Mammary epithelial cell (primary cell): ENCODE data around the gene LRGUK.

Experiments
- CTCF ChIP-seq, 2 donors: IDR thresholded peaks in 1 of 2; conservative IDR thresholded peaks in 1 of 2; 2 replicates each; pipeline ENCODE4 v1.5.1; 2011 to 2012; ENCODE audit warnings: inconsistent platforms in 2 of 2, low read length in 2 of 2, mild to moderate bottlenecking in 2 of 2, control low read depth in 1 of 2, low read depth in 1 of 2; ENCODE audit not compliant: insufficient read depth in 1 of 2; ENCODE audit errors: extremely low read depth in 1 of 2
- EZH2 ChIP-seq: IDR thresholded peaks from 2 replicates; pipeline ENCODE4 v1.6.1; 2012; ENCODE audit warnings: low read length, inconsistent platforms, borderline replicate concordance

GRCh38 chr7:134254311-134254710, 127.2 kb downstream of the LRGUK start:
- TF ChIP-seq CTCF (conservative IDR thresholded peaks at IDR 0.05 in 1 of 2, IDR thresholded peaks at IDR 0.05 in 1 of 2; ENCODE audit: extremely low read depth in 1 of 2, insufficient read depth in 1 of 2, low read depth in 1 of 2, low read length in 2 of 2), result peak; percentile 16 to 60
- TF ChIP-seq EZH2, result no peak
